GM10266 (cell line): Measurements from ENCODE around the gene CD34.

ENCODE experiments used
- DNase-seq: peaks from one replicate; pipeline ENCODE4 v3.0.0; 2012; ENCODE audit errors: extremely low spot score
- TF ChIP-seq, protein P1 (sequence below): IDR thresholded peaks from 2 replicates; pipeline ENCODE4 v1.5.1; 2012; ENCODE audit warnings: mild to moderate bottlenecking, low read depth; ENCODE audit not compliant: control insufficient read depth, insufficient read depth; ENCODE audit errors: missing control alignments

Gene CD34

GRCh38 chr1:207831517-207832327, 79.2 kb downstream of the CD34 start:
- TF ChIP-seq, protein P1, sequence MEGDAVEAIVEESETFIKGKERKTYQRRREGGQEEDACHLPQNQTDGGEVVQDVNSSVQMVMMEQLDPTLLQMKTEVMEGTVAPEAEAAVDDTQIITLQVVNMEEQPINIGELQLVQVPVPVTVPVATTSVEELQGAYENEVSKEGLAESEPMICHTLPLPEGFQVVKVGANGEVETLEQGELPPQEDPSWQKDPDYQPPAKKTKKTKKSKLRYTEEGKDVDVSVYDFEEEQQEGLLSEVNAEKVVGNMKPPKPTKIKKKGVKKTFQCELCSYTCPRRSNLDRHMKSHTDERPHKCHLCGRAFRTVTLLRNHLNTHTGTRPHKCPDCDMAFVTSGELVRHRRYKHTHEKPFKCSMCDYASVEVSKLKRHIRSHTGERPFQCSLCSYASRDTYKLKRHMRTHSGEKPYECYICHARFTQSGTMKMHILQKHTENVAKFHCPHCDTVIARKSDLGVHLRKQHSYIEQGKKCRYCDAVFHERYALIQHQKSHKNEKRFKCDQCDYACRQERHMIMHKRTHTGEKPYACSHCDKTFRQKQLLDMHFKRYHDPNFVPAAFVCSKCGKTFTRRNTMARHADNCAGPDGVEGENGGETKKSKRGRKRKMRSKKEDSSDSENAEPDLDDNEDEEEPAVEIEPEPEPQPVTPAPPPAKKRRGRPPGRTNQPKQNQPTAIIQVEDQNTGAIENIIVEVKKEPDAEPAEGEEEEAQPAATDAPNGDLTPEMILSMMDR = no peak
- peak; percentile 69 for DNase-seq
